Measurements from ENCODE around the gene PNKD. TPM values are rescaled to one million over a fixed set of nuclear protein-coding genes. Genes with fewer than 3 reads are reported as not detected.

Gene PNKD
- total and polyA plus RNA-seq, 10 of the 15 experiments (the other 5 are each of a cell fraction or from before 2014, with no cell fraction given): 27.2 to 106 (median 61.3) TPM

GRCh38 chr2:218281449-218281848 lies 11.1 kb downstream of the PNKD start:
- RAD21 ChIA-PET (ENCODE audit: unreplicated experiment): interaction anchor here (7.2 kb wide), 1 partner anchor 8 kb away, joined by 141 read pairs; the partner anchor contains the start of genes AAMP and PNKD
- POLR2A ChIA-PET: no interaction called here
- Histone ChIP-seq H3K9me3 (replicated peaks; ENCODE audit: control insufficient read depth, insufficient read depth, low read length) (no peaks in the 10 kb centered on the region), H2AFZ (ENCODE audit: control insufficient read depth, low read depth, low read length) (no peak overlapping the region), H3K27ac (ENCODE audit: control insufficient read depth, insufficient read depth) (no peak overlapping the region), H3K4me1 (ENCODE audit: control insufficient read depth, insufficient read depth, low read length) (peaks cover 25% of the 10 kb centered on the region), H3K9ac (ENCODE audit: control insufficient read depth, insufficient read depth, low read length) (no peak overlapping the region), H3K4me3 (no peak overlapping the region), H3K79me2 (ENCODE audit: control insufficient read depth, insufficient read depth, low read length) (peaks cover 22% of the 10 kb centered on the region), H3K27me3 (replicated peaks in 1 of 2; ENCODE audit: control insufficient read depth in 2 of 2, insufficient read depth in 2 of 2, low read length in 1 of 2) (no peaks in the 10 kb centered on the region), H4K20me1 (ENCODE audit: control insufficient read depth, insufficient read depth) (no peaks in the 10 kb centered on the region), H3K36me3 (ENCODE audit: control insufficient read depth in 2 of 2, insufficient read depth in 2 of 2, low read length in 1 of 2) (peaks cover 11 to 17% of the 10 kb centered on the region in 2 experiments), H3K4me2 (ENCODE audit: control insufficient read depth, insufficient read depth) (no peak overlapping the region)
- in situ Hi-C loops (cut with MboI): loop anchor here (25.0 kb wide), 1 partner anchor 106 kb away; the partner anchor contains the start of genes CTDSP1 and SLC11A1
- DNase-seq (ENCODE audit: low read depth, low spot score) (no peak), ATAC-seq (no peak), FAIRE-seq (no peak)
- SMC1A ChIA-PET (ENCODE audit: uncharacterized antibody, unreplicated experiment): no interaction called here
- WGBS (ENCODE audit: insufficient coverage, insufficient replicate concordance, low lambda C conversion rate, missing lambda C conversion rate): 95% methylated on average over 3 of the region's 3 CpGs
- intact Hi-C loops (cut with micrococcal nuclease; ENCODE audit: unreplicated experiment): no loop called here
- BruUV-seq (replicated peaks): no TSS peak
- TF ChIP-seq CREB1 (IDR thresholded peaks at IDR 0.05; ENCODE audit: low read depth) (no peak), NRF1 (conservative IDR thresholded peaks at IDR 0.05; ENCODE audit: low read depth, low read length) (no peak), BCLAF1 (IDR thresholded peaks at IDR 0.05) (no peak), RELB (IDR thresholded peaks at IDR 0.05; ENCODE audit: low read depth) (no peak), CHD1 (IDR thresholded peaks at IDR 0.05; ENCODE audit: low read depth, low read length) (no peak), ETV6 (conservative IDR thresholded peaks at IDR 0.05 in 1 of 2, IDR thresholded peaks at IDR 0.05 in 1 of 2; ENCODE audit: borderline replicate concordance in 1 of 2, low read depth in 1 of 2) (no peak), BCL11A (IDR thresholded peaks at IDR 0.05; ENCODE audit: low read depth, low read length) (no peak)
- CTCF ChIA-PET: interaction anchor here (0.5 to 7.4 kb wide), 3 partner anchors 9 to 686 kb away, joined by 3 to 154 read pairs (median 4); partner anchors contain the start of genes AAMP and PNKD
